ENCODE results near the gene SLCO3A1.

GRCh38 chr15:92117261-92117731, 263.8 kb downstream of the SLCO3A1 start:
- TF ChIP-seq, protein P1, sequence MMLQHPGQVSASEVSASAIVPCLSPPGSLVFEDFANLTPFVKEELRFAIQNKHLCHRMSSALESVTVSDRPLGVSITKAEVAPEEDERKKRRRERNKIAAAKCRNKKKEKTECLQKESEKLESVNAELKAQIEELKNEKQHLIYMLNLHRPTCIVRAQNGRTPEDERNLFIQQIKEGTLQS (IDR thresholded peaks at IDR 0.05; ENCODE audit: insufficient read depth, low read depth, low read length), result no peak
- TF ChIP-seq, protein P2, sequence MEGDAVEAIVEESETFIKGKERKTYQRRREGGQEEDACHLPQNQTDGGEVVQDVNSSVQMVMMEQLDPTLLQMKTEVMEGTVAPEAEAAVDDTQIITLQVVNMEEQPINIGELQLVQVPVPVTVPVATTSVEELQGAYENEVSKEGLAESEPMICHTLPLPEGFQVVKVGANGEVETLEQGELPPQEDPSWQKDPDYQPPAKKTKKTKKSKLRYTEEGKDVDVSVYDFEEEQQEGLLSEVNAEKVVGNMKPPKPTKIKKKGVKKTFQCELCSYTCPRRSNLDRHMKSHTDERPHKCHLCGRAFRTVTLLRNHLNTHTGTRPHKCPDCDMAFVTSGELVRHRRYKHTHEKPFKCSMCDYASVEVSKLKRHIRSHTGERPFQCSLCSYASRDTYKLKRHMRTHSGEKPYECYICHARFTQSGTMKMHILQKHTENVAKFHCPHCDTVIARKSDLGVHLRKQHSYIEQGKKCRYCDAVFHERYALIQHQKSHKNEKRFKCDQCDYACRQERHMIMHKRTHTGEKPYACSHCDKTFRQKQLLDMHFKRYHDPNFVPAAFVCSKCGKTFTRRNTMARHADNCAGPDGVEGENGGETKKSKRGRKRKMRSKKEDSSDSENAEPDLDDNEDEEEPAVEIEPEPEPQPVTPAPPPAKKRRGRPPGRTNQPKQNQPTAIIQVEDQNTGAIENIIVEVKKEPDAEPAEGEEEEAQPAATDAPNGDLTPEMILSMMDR (IDR thresholded peaks at IDR 0.05; ENCODE audit: control extremely low read depth in 1 of 3, insufficient read depth in 1 of 3, low read depth in 1 of 3, low read length in 3 of 3), result no peak
- TF ChIP-seq POLR2A (IDR thresholded peaks at IDR 0.05; ENCODE audit: control extremely low read depth in 1 of 2, low read depth in 2 of 2, low read length in 2 of 2), result no peak
- TF ChIP-seq YY1 (IDR thresholded peaks at IDR 0.05; ENCODE audit: low read depth, low read length), result no peak
- no peak for TF ChIP-seq EZH2 (IDR thresholded peaks at IDR 0.05; ENCODE audit: low read depth, low read length, severe bottlenecking)
- TF ChIP-seq TBP (IDR thresholded peaks at IDR 0.05; ENCODE audit: low read depth, low read length), result no peak
- TF ChIP-seq MAX (IDR thresholded peaks at IDR 0.05), result no peak
- TF ChIP-seq KDM1A (IDR thresholded peaks at IDR 0.05; ENCODE audit: borderline replicate concordance, low read length), result no peak
- no peak for TF ChIP-seq RNF2 (IDR thresholded peaks at IDR 0.05; ENCODE audit: borderline replicate concordance, low read depth, low read length, missing control alignments, poor library complexity, severe bottlenecking)
- TF ChIP-seq, protein P3, sequence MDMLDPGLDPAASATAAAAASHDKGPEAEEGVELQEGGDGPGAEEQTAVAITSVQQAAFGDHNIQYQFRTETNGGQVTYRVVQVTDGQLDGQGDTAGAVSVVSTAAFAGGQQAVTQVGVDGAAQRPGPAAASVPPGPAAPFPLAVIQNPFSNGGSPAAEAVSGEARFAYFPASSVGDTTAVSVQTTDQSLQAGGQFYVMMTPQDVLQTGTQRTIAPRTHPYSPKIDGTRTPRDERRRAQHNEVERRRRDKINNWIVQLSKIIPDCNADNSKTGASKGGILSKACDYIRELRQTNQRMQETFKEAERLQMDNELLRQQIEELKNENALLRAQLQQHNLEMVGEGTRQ (IDR thresholded peaks at IDR 0.05; ENCODE audit: low read length), result no peak
- no peak for TF ChIP-seq EP300 (IDR thresholded peaks at IDR 0.05; ENCODE audit: borderline replicate concordance in 1 of 2, low read depth in 2 of 2, low read length in 2 of 2)
